Chondrocyte (in vitro differentiated cells): Measurements from ENCODE around the gene EPHA2. TPM values are rescaled to one million over a fixed set of nuclear protein-coding genes. Genes with fewer than 3 reads are reported as not detected.
A peak's percentile ranks its signal among the peaks of the same experiment; 100 is the strongest.

Source experiments
- DNase-seq: peaks from one replicate; pipeline ENCODE4 v3.0.0; 2021; ENCODE audit warnings: mixed read lengths, low spot score
- H3K27ac Mint-ChIP-seq: one replicate; pipeline ENCODE4 v1.8.0; 2021; ENCODE audit warnings: mild to moderate bottlenecking, moderate library complexity, mixed read lengths; ENCODE audit not compliant: unreplicated experiment
- H3K27me3 Mint-ChIP-seq: 2 replicates; pipeline ENCODE4 v1.8.0; 2021; ENCODE audit warnings: low read depth, mixed read lengths
- H3K36me3 Mint-ChIP-seq: 2 replicates; pipeline ENCODE4 v1.8.0; 2021; ENCODE audit warnings: low read depth, mixed read lengths
- H3K4me1 Mint-ChIP-seq: 2 replicates; pipeline ENCODE4 v1.8.0; 2021; ENCODE audit warnings: low read depth, mild to moderate bottlenecking, mixed read lengths
- H3K4me3 Mint-ChIP-seq: one replicate; pipeline ENCODE4 v1.8.0; 2021; ENCODE audit warnings: mild to moderate bottlenecking, moderate library complexity, mixed read lengths; ENCODE audit not compliant: unreplicated experiment
- H3K9me3 Mint-ChIP-seq: 2 replicates; pipeline ENCODE4 v1.8.0; 2021; ENCODE audit warnings: low read depth, mixed read lengths
- total RNA-seq: library from RNA; stranded (reverse); gene quantifications from 3 replicates; pipeline ENCODE4 v1.2.1, GENCODE V29; 2021
- TF ChIP-seq, protein P1 (sequence below): fragments of 200-600 bp; sonication (generic); IDR thresholded peaks from 2 replicates; pipeline ENCODE4 v1.5.0; 2021; ENCODE audit warnings: antibody characterized with exemption, mild to moderate bottlenecking, moderate library complexity

EPHA2 gene
- total RNA-seq, 1 donor from 2014 or later: 38.5 TPM

DNA sequence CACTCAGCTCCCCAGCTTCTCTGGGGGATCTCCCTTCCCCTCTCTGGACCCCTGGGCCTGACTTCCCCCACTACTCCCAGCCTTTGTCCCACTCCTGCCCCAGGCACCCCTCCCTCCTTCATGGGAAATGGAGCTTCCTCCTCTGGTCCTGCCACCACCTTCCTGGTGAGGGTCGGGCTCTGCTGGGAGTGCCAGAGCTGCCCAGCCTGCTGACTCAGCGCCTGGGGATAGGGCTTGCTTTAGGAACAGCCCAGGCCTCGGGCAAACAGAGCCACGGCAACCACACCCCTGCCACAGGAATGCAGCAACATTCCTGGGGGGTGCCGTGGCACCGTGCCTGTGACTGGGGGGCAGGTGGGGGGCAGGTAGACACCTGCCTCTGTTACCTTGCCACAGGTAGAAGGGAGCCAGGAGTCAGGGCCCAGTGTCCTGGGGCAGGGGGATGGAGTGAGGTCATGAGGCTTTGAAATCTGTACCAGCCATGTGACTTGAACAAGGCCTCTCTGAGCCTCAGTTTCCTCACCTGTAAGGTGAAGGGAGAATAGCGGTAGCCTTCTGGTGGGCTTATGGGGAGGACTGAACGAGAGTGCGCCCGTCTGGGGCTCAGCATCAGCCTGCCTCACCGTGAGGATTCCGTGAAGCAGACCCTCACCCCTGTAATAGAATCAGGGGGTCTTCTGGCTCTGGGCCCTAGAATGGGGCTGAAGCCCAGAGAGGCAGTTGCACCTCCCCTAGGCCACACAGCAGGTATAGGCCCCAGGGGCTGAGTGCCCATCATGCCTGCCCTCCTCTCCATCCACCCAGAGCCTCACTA is 17.8 kb upstream of the EPHA2 start:
- Mint-ChIP-seq H3K4me3 (peak overlapping the region; percentile 38), H3K27me3 (no peaks in the 10 kb centered on the region), H3K9me3 (no peaks in the 10 kb centered on the region), H3K4me1 (peaks cover 63% of the 10 kb centered on the region), H3K27ac (peak overlapping the region; percentile 98), H3K36me3 (no peaks in the 10 kb centered on the region)
- TF ChIP-seq, protein P1, sequence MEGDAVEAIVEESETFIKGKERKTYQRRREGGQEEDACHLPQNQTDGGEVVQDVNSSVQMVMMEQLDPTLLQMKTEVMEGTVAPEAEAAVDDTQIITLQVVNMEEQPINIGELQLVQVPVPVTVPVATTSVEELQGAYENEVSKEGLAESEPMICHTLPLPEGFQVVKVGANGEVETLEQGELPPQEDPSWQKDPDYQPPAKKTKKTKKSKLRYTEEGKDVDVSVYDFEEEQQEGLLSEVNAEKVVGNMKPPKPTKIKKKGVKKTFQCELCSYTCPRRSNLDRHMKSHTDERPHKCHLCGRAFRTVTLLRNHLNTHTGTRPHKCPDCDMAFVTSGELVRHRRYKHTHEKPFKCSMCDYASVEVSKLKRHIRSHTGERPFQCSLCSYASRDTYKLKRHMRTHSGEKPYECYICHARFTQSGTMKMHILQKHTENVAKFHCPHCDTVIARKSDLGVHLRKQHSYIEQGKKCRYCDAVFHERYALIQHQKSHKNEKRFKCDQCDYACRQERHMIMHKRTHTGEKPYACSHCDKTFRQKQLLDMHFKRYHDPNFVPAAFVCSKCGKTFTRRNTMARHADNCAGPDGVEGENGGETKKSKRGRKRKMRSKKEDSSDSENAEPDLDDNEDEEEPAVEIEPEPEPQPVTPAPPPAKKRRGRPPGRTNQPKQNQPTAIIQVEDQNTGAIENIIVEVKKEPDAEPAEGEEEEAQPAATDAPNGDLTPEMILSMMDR: no peak
- DNase-seq: peak; percentile 96

DNA sequence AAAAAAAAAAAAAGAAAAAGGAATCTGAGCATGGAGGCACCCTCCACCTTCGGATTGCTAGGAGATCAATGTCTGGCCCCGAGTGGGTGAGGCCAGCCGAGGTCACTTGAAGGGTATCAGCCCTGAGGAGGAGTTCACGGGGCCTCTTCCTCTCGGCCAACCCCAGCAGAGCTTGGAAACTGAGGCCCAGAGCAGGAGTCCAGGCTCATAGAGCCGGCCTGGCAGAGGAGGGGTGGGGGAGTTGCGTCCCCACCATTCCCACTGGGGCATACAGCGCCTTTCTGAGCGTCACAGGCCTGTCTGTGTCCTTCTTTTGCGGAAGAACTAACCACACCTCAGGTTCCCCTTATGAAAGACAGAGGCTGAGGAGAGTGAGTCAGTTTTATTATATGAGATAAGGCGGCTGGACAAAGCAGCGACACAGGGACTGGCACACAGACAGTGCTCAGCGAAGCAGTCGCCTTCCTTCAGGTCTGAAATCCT is 17.1 kb upstream of the EPHA2 start:
- H3K4me1 Mint-ChIP-seq: peaks cover 58% of the 10 kb centered on the region

DNA sequence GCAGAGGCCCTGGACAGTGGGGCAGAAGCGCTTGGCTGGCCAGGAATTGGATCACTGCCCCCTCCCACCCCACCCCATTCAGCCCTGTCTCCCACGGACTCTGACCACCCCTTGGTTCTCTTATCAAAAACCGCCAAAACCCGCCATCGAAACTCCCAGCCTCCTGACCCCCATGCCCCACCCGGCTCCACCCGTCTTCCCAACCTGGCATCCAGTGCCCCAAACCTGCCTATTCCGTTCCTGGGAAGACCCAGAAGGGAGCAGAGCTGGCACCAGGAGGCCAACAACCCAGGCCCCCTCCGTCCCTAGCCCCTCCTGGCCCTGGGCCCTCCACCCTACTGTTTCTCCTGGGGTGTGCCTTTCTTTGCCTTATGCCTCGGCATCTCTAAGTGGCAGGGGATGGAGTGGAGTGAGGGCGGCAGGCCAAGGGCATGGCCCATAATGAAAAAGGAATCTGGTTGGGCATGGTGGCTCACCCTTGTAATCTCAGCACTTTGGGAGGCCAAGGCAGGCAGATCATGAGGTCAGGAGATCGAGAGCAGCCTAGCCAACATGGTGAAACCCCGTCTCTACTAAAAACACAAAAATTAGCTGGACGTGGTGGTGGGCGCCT is 16.5 kb upstream of the EPHA2 start:
- H3K4me3 Mint-ChIP-seq: no peak overlapping the region
- peaks cover 52% of the 10 kb centered on the region for H3K4me1 Mint-ChIP-seq
- no peaks in the 10 kb centered on the region for H3K36me3 Mint-ChIP-seq
- TF ChIP-seq, protein P1: no peak
- peak overlapping the region; percentile 17 for H3K27ac Mint-ChIP-seq
- H3K27me3 Mint-ChIP-seq: no peaks in the 10 kb centered on the region
- H3K9me3 Mint-ChIP-seq: no peaks in the 10 kb centered on the region
- peak; percentile 72 for DNase-seq

More for the DNA sequence above, 17.1 kb upstream of the EPHA2 start:
- no peaks in the 10 kb centered on the region for H3K9me3 Mint-ChIP-seq
- peak overlapping the region; percentile 98 for H3K27ac Mint-ChIP-seq
- TF ChIP-seq, protein P1: no peak
- no peak overlapping the region for H3K4me3 Mint-ChIP-seq
- no peak for DNase-seq
- no peaks in the 10 kb centered on the region for H3K36me3 Mint-ChIP-seq
- H3K27me3 Mint-ChIP-seq: no peaks in the 10 kb centered on the region

DNA sequence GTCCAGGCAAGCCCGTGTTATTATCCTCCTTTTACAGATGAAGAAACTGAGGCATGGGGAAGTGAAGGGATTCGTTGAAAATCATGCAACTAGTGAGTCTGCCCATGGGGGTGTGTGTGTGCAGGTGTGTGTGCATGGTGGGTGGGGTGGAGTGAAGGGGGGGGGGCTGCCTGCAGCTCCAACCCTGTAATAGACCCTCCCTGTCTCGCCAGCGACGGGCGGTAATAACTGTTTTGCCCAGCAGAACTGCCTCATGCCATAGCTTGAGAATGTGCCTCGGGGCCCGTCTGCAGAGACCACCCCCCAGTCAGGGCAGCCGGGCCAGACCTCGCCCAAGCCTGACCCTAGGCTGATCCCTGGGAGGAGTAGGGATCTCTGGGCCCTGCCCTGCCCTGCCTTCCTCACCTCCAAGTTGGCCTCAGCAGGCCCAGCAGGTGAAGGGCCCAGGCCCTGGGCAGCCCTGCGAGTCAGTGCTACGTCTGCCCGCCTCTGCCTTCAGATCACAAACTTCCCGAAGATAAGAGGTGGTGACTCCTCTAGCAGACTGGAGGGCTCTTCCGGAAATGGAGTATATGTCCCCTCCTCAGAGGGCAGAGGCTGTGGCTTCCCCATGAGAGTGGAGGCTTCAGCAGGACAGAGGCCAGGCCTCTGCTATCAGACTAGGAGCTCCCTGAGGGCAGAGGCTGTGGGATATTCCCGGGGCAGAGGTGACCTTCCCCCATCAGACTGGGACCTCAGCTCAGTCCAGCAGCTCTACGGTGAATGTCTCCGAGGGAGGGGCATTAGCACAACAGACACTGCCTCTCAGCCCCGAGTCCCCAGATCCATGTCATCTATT is 15.7 kb upstream of the EPHA2 start:
- peaks cover 47% of the 10 kb centered on the region for H3K4me1 Mint-ChIP-seq
- no peak overlapping the region for H3K4me3 Mint-ChIP-seq
- no peaks in the 10 kb centered on the region for H3K27me3 Mint-ChIP-seq
- DNase-seq: peak; percentile 64
- H3K9me3 Mint-ChIP-seq: no peaks in the 10 kb centered on the region
- H3K27ac Mint-ChIP-seq: no peak overlapping the region
- H3K36me3 Mint-ChIP-seq: no peaks in the 10 kb centered on the region
- TF ChIP-seq, protein P1: no peak

DNA sequence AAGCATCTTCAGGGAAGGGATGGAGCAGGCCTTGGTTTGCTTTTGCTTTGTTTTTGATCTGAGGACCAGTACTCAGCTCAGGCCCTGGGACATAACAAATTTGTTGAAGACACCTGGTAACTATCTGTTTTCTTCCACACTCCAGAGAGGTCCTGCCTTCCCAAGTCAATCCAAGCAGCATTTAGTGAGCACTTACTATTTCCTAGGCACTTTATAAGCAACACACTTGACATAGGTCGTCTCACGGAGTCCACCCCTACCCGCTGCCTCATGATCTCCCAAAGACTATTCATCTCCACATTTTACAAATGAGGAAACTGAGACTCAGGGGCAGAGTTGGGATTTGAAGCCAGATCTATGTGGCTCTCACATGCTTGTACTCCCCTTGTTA is 14.4 kb upstream of the EPHA2 start:
- Mint-ChIP-seq H3K36me3 (no peaks in the 10 kb centered on the region), H3K4me1 (peaks cover 41% of the 10 kb centered on the region), H3K27me3 (no peaks in the 10 kb centered on the region), H3K9me3 (no peaks in the 10 kb centered on the region), H3K27ac (no peak overlapping the region), H3K4me3 (no peak overlapping the region)
- TF ChIP-seq, protein P1: no peak
- DNase-seq: no peak
